HL-60 (cell line): ENCODE data around the gene RIPK4.

Experiments
- DNase-seq, 2 experiments: peaks; one replicate each; pipeline ENCODE4 v3.0.0-alpha.2; 2010 to 2020; ENCODE audit warnings: low read depth in 1 of 2, low spot score in 1 of 2
- H3K27ac ChIP-seq: fragments of 250-450 bp; sonication (Bioruptor Pico); replicated peaks from 2 replicates; pipeline ENCODE4 v1.5.1; 2020; ENCODE audit warnings: mild to moderate bottlenecking, moderate library complexity
- H3K27me3 ChIP-seq: fragments of 250-450 bp; sonication (Bioruptor Pico); 2 replicates; pipeline ENCODE4 v1.5.1; 2021; ENCODE audit warnings: mild to moderate bottlenecking, moderate library complexity; ENCODE audit not compliant: insufficient read depth, poor library complexity, severe bottlenecking
- H3K4me3 ChIP-seq: replicated peaks from 2 replicates; pipeline ENCODE4 v1.5.1; 2011; ENCODE audit warnings: mild to moderate bottlenecking, control low read depth, low read length; ENCODE audit not compliant: insufficient read depth
- CTCF ChIP-seq: IDR thresholded peaks from one replicate; pipeline ENCODE4 v1.5.1; 2011; ENCODE audit warnings: low read length, control low read depth, inconsistent platforms; ENCODE audit not compliant: insufficient read depth
- GABPA ChIP-seq: IDR thresholded peaks from 2 replicates; pipeline ENCODE4 v1.6.1; 2012; ENCODE audit warnings: low read depth
- POLR2AphosphoS5 ChIP-seq: IDR thresholded peaks from 2 replicates; pipeline ENCODE4 v1.6.1; 2012; ENCODE audit warnings: low read depth
- REST ChIP-seq: IDR thresholded peaks from 2 replicates; pipeline ENCODE4 v1.6.1; 2012; ENCODE audit warnings: low read depth; ENCODE audit not compliant: insufficient replicate concordance
- SPI1 ChIP-seq: IDR thresholded peaks from 2 replicates; pipeline ENCODE4 v1.6.1; 2012; ENCODE audit warnings: low read depth, mild to moderate bottlenecking, borderline replicate concordance

The RIPK4 gene

GRCh38 chr21:41739936-41740335 lies 26.9 kb downstream of the RIPK4 start:
- DNase-seq = no peak
- H3K27ac ChIP-seq = no peak overlapping the region
- H3K4me3 ChIP-seq = no peak overlapping the region
- TF ChIP-seq SPI1 (no peak), GABPA (no peak)
- no peaks in the 10 kb centered on the region for H3K27me3 ChIP-seq

- no peak overlapping the region for H3K27ac ChIP-seq
- H3K4me3 ChIP-seq = no peak overlapping the region
- no peak for TF ChIP-seq POLR2AphosphoS5
- TF ChIP-seq CTCF = no peak
- TF ChIP-seq REST = no peak
- no peaks in the 10 kb centered on the region for H3K27me3 ChIP-seq
- DNase-seq = no peak
Measured at GRCh38 chr21:41739011-41739410, 27.8 kb downstream of the RIPK4 start.

- Histone ChIP-seq H3K4me3 (no peak overlapping the region), H3K27me3 (no peaks in the 10 kb centered on the region), H3K27ac (no peak overlapping the region)
- DNase-seq = no peak
- no peak for TF ChIP-seq POLR2AphosphoS5
- TF ChIP-seq SPI1 = no peak
- TF ChIP-seq REST = no peak
- TF ChIP-seq GABPA = no peak
- no peak for TF ChIP-seq CTCF
Measured at GRCh38 chr21:41737651-41738324, 29.1 kb downstream of the RIPK4 start.

- TF ChIP-seq POLR2AphosphoS5 (no peak), REST (no peak), CTCF (no peak), GABPA (no peak), SPI1 (no peak)
- H3K27me3 ChIP-seq = no peaks in the 10 kb centered on the region
- no peak overlapping the region for H3K27ac ChIP-seq
- DNase-seq = no peak
- no peak overlapping the region for H3K4me3 ChIP-seq
Measured at GRCh38 chr21:41736423-41736822, 30.4 kb downstream of the RIPK4 start.
